HG02943 (cell line): ENCODE results near the gene MYLIP.

ENCODE experiments used
- ATAC-seq: cut with Tn5 transposase; IDR thresholded peaks from one replicate; pipeline ENCODE4 v1.9.1; 2021; ENCODE audit warnings: mild to moderate bottlenecking, low read depth, moderate library complexity; ENCODE audit not compliant: unreplicated experiment

MYLIP gene

GRCh38 chr6:16128759-16129622 is at the start of gene MYLIP:
TSS of gene MYLIP (plus strand) at chr6:16129086. CDS start at chr6:16129323, 237 bp downstream.
- peak; percentile 77 for ATAC-seq

- ATAC-seq: no peak
Observed at GRCh38 chr6:16079354-16079753, 49.5 kb upstream of the MYLIP start.

GRCh38 chr6:16080204-16080603 is 48.7 kb upstream of the MYLIP start:
- no peak for ATAC-seq

- no peak for ATAC-seq
Observed at GRCh38 chr6:16081326-16081725, 47.6 kb upstream of the MYLIP start.

GRCh38 chr6:16082361-16082760 is 46.5 kb upstream of the MYLIP start:
- ATAC-seq: no peak

- no peak for ATAC-seq
Observed at GRCh38 chr6:16086965-16087364, 41.9 kb upstream of the MYLIP start.

GRCh38 chr6:16087386-16087785 is 41.5 kb upstream of the MYLIP start:
- no peak for ATAC-seq

GRCh38 chr6:16088409-16088808 is 40.5 kb upstream of the MYLIP start:
- ATAC-seq: no peak

- ATAC-seq: no peak
Observed at GRCh38 chr6:16089232-16090062, 39.4 kb upstream of the MYLIP start.

GRCh38 chr6:16090452-16090851 is 38.4 kb upstream of the MYLIP start:
- no peak for ATAC-seq

- no peak for ATAC-seq
Observed at GRCh38 chr6:16090920-16091319, 38.0 kb upstream of the MYLIP start.

- ATAC-seq: no peak
Observed at GRCh38 chr6:16092140-16092539, 36.7 kb upstream of the MYLIP start.

GRCh38 chr6:16092990-16093389 is 35.9 kb upstream of the MYLIP start:
- ATAC-seq: no peak

- ATAC-seq: no peak
Observed at GRCh38 chr6:16095180-16095579, 33.7 kb upstream of the MYLIP start.

- ATAC-seq: no peak
Observed at GRCh38 chr6:16097382-16098171, 31.3 kb upstream of the MYLIP start.

GRCh38 chr6:16098211-16098610 is 30.7 kb upstream of the MYLIP start:
- ATAC-seq: no peak

- no peak for ATAC-seq
Observed at GRCh38 chr6:16102208-16102607, 26.7 kb upstream of the MYLIP start.

GRCh38 chr6:16103722-16104121 is 25.2 kb upstream of the MYLIP start:
- no peak for ATAC-seq

GRCh38 chr6:16104624-16105433 is 24.1 kb upstream of the MYLIP start:
- no peak for ATAC-seq

GRCh38 chr6:16105854-16106253 is 23.0 kb upstream of the MYLIP start:
- no peak for ATAC-seq
